T-cell (primary cell): ENCODE results near the gene CTNNA3. TPM values are rescaled to one million over a fixed set of nuclear protein-coding genes. Genes with fewer than 3 reads are reported as not detected.

ENCODE experiments used
- ATAC-seq, 4 experiments: fragments of 200-7000 bp in 3 of 4; fragments of 150-1000 bp in 1 of 4; cut with Tn5 transposase; replicated peaks in 1 of 4; 1 replicate in 3 of 4; 2 replicates in 1 of 4; pipeline ENCODE4 v1.10.0; 2021; ENCODE audit warnings: moderate library complexity in 3 of 4, mild to moderate bottlenecking in 2 of 4, moderate number of reproducible peaks in 1 of 4
- CTCF ChIA-PET, 2 donors: fragments of 300-600 bp; sonication (Branson Sonifier 250); formaldehyde crosslinking; loops; one replicate each; lab custom pipeline; 2022; ENCODE audit warnings: antibody characterized with exemption in 2 of 2; lab: Charles Lee
- POLR2A ChIA-PET, 2 donors: fragments of 300-600 bp; sonication (Branson Sonifier 250); formaldehyde crosslinking; loops; one replicate each; lab custom pipeline; 2022; ENCODE audit warnings: antibody characterized with exemption in 2 of 2; lab: Charles Lee
- DNase-seq, 35 experiments: peaks; one replicate each; pipeline versions ENCODE4 v3.0.0 to v3.0.0-alpha.2; 2013 to 2023
- H3K27ac ChIP-seq: one replicate; pipeline ENCODE4 v1.5.1; 2013; ENCODE audit warnings: low read length
- H3K27me3 ChIP-seq, 2 experiments: replicated peaks in 1 of 2; 1 replicate in 1 of 2; 2 replicates in 1 of 2; pipeline versions ENCODE4 v1.6.1 to v1.7.0; 2013; ENCODE audit warnings: low read length in 1 of 2, mixed read lengths in 1 of 2; ENCODE audit not compliant: control insufficient read depth in 2 of 2, insufficient read depth in 2 of 2; ENCODE audit errors: extremely low read depth in 1 of 2
- H3K36me3 ChIP-seq, 2 donors: 1 replicate in 1 of 2; 2 replicates in 1 of 2; pipeline versions ENCODE4 v1.6.1 to v1.7.0; 2013; ENCODE audit warnings: low read length in 1 of 2; ENCODE audit not compliant: control insufficient read depth in 2 of 2, insufficient read depth in 1 of 2; ENCODE audit errors: extremely low read depth in 1 of 2
- H3K4me1 ChIP-seq, 2 experiments: 1 replicate in 1 of 2; 2 replicates in 1 of 2; pipeline versions ENCODE4 v1.6.1 to v1.7.0; 2013; ENCODE audit warnings: low read length in 2 of 2, mixed read lengths in 1 of 2; ENCODE audit not compliant: insufficient read depth in 2 of 2, control insufficient read depth in 1 of 2; ENCODE audit errors: extremely low read depth in 1 of 2
- H3K4me3 ChIP-seq, 2 donors: 1 replicate in 1 of 2; 2 replicates in 1 of 2; pipeline versions ENCODE4 v1.5.1 to v1.7.0; 2013; ENCODE audit warnings: mild to moderate bottlenecking in 2 of 2, low read length in 1 of 2, moderate library complexity in 1 of 2; ENCODE audit not compliant: control insufficient read depth in 1 of 2; ENCODE audit errors: extremely low read depth in 1 of 2
- H3K9me3 ChIP-seq: 2 replicates; pipeline ENCODE4 v1.7.0; 2013
- H3K27ac Mint-ChIP-seq, 2 donors: one replicate each; pipeline ENCODE4 v1.8.0; 2020 to 2021; ENCODE audit warnings: mild to moderate bottlenecking in 2 of 2, mixed read lengths in 2 of 2
- H3K27me3 Mint-ChIP-seq, 2 donors: one replicate each; pipeline ENCODE4 v1.8.0; 2021 to 2022; ENCODE audit warnings: mixed read lengths in 2 of 2
- H3K36me3 Mint-ChIP-seq: one replicate; pipeline ENCODE4 v1.8.0; 2021; ENCODE audit warnings: mixed read lengths
- H3K4me1 Mint-ChIP-seq, 3 donors: one replicate each; pipeline ENCODE4 v1.8.0; 2020 to 2022; ENCODE audit warnings: mixed read lengths in 3 of 3, mild to moderate bottlenecking in 1 of 3
- H3K4me3 Mint-ChIP-seq, 3 donors: one replicate each; pipeline ENCODE4 v1.8.0; 2020 to 2022; ENCODE audit warnings: mild to moderate bottlenecking in 3 of 3, mixed read lengths in 3 of 3, moderate library complexity in 3 of 3
- H3K9me3 Mint-ChIP-seq, 3 donors: one replicate each; pipeline ENCODE4 v1.8.0; 2020 to 2022; ENCODE audit warnings: mixed read lengths in 3 of 3
- WGBS: methylation state at CpG from one replicate; pipeline ENCODE4 v1.1.5; 2013; ENCODE audit warnings: missing lambda C conversion rate; ENCODE audit not compliant: insufficient coverage; 5-methylcytosine and 5-hydroxymethylcytosine counted together
- total RNA-seq, 35 experiments: library from RNA in 6 of 35; stranded (reverse) in 6 of 35; fragments of 120-200 nt in 1 of 35; gene quantifications; one replicate each; pipeline versions ENCODE4 v1.2.1 to v1.2.4 and lab custom pipeline; 2013 to 2026

CTNNA3 gene
- total RNA-seq, 5 donors from 2014 or later (not counting 1 experiment from before 2014, with no cell fraction given), result 0.88 TPM; not detected in 4

DNA sequence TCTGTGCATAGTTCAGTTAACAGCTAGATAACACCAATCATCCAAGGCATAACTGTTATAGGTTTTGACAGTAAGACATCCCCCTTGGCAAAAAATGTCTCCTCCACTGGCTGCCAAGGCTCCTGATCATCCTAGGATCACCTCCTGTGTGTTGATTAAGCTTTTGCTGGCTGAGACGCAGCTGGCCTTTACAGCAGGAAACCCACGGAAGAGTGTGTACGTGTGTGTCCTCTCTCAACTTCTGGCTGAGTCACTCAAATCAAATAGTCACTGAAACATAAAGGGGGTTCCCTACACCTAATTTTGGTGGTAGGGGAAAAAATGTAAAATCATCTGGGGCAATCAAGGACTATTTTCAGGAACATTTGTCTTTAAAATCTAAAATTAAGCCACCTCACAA lies 208.8 kb downstream of the CTNNA3 start:
- H3K27ac ChIP-seq, result no peak overlapping the region
- H3K36me3 ChIP-seq, result no peaks in the 10 kb centered on the region
- DNase-seq, result no peak
- H3K27me3 ChIP-seq, result peaks cover 0 to 4% of the 10 kb centered on the region in 2 experiments
- Mint-ChIP-seq H3K4me1 (no peaks in the 10 kb centered on the region), H3K4me3 (no peak overlapping the region), H3K36me3 (no peaks in the 10 kb centered on the region), H3K27me3 (peaks cover 1 to 15% of the 10 kb centered on the region in 2 donors), H3K9me3 (peaks cover 0 to 4% (median 0%) of the 10 kb centered on the region in 3 donors), H3K27ac (no peak overlapping the region)
- no peak overlapping the region for H3K4me3 ChIP-seq
- CTCF ChIA-PET, result no interaction called here
- POLR2A ChIA-PET, result no interaction called here
- no peaks in the 10 kb centered on the region for H3K9me3 ChIP-seq
- no peak for ATAC-seq
- H3K4me1 ChIP-seq, result no peaks in the 10 kb centered on the region
- whole genome bisulfite sequencing, result no CpG with 5 or more reads among the region's 3 CpGs

- peaks cover 0 to 5% of the 10 kb centered on the region in 2 experiments for H3K27me3 ChIP-seq
- H3K4me3 ChIP-seq, result no peak overlapping the region
- peaks cover under 1 to 2% of the 10 kb centered on the region in 2 donors for H3K27me3 Mint-ChIP-seq
- H3K36me3 Mint-ChIP-seq, result no peaks in the 10 kb centered on the region
- DNase-seq (no peak), ATAC-seq (no peak)
- peaks cover 12 to 32% (median 23%) of the 10 kb centered on the region in 3 donors for H3K9me3 Mint-ChIP-seq
- H3K27ac Mint-ChIP-seq, result no peak overlapping the region
- CTCF ChIA-PET, result interaction anchor here in 1 of 2 donors (0.6 kb wide), 2 partner anchors 48 to 258 kb away, joined by 3 to 5 read pairs; no protein-coding TSS in a partner anchor
- no peaks in the 10 kb centered on the region for H3K4me1 ChIP-seq
- H3K27ac ChIP-seq, result no peak overlapping the region
- POLR2A ChIA-PET, result no interaction called here
- H3K9me3 ChIP-seq, result peaks cover 4% of the 10 kb centered on the region
- no CpG with 5 or more reads among the region's 1 CpG for WGBS
- no peak overlapping the region for H3K4me3 Mint-ChIP-seq
- no peaks in the 10 kb centered on the region for H3K36me3 ChIP-seq
- H3K4me1 Mint-ChIP-seq, result no peaks in the 10 kb centered on the region
Measured at GRCh38 chr10:67477868-67478267, 218.1 kb downstream of the CTNNA3 start.

DNA sequence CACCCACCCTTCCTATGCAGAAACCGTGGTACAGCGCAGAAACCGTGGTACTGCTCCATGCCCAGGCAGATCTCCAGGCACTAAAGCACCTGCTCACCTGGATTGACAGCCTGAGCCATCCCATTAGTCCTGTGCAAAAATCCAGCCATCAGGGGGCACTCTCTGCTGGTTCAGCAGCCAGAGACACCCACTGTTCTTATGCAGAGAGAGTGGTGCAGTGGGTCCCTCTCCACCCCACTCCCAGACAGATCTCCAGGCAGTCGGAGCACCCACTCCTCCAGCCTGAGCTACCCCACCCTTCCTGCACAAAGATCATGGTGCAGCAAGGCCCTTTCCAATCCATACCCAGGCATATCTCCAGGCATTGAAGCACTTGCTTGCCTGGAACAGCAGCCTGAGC lies 219.8 kb downstream of the CTNNA3 start:
- H3K4me3 ChIP-seq, result no peak overlapping the region
- H3K36me3 ChIP-seq, result no peaks in the 10 kb centered on the region
- peaks cover 12 to 28% (median 23%) of the 10 kb centered on the region in 3 donors for H3K9me3 Mint-ChIP-seq
- DNase-seq, result no peak
- H3K27ac Mint-ChIP-seq, result no peak overlapping the region
- CTCF ChIA-PET, result no interaction called here
- H3K4me1 ChIP-seq, result no peaks in the 10 kb centered on the region
- peaks cover 5 to 6% of the 10 kb centered on the region in 2 donors for H3K27me3 Mint-ChIP-seq
- H3K9me3 ChIP-seq, result peaks cover 4% of the 10 kb centered on the region
- H3K4me3 Mint-ChIP-seq, result no peak overlapping the region
- POLR2A ChIA-PET, result no interaction called here
- no peaks in the 10 kb centered on the region for H3K36me3 Mint-ChIP-seq
- peaks cover 0 to 5% of the 10 kb centered on the region in 2 experiments for H3K27me3 ChIP-seq
- peaks cover 0 to 2% (median 0%) of the 10 kb centered on the region in 3 donors for H3K4me1 Mint-ChIP-seq
- 74% methylated on average over 3 of the region's 4 CpGs for WGBS
- H3K27ac ChIP-seq, result no peak overlapping the region
- ATAC-seq, result no peak

DNA sequence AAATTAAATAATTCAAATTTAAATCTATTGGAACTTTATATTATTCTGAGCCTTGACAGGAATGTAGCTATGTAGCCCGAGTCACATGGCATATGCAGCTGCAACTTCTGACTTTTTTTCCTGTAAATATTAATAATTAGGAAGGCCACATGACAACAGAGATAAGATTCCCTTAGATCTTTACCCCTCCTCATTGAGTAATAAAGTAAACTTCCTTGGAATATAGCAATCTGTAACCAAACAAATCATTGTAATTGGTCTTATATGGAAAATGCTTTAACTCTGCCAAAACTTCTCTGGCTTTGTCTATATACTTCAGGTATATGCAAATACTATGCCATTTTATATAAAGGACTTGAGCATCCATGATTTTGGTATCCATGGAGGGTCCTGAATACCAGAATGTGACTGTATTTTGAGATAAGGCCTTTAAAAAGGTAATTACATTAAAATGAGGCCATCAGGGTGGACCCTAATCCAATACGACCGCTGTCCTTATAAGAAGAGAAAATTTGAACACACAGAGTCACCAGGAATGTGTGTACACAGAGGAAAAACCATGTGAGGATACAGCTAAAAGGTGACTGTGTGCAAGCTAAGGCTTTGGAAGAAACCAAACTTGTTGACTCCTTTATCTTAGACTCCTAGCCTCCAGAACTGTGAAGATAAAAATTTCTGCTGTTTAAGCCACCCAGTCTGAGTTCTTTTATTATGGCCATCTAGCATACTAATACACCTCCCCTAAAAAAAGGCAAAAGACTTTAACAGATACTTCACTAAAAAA lies 222.0 kb downstream of the CTNNA3 start:
- peaks cover 0 to 2% (median 0%) of the 10 kb centered on the region in 3 donors for H3K4me1 Mint-ChIP-seq
- no peaks in the 10 kb centered on the region for H3K36me3 Mint-ChIP-seq
- no peak for DNase-seq

DNA sequence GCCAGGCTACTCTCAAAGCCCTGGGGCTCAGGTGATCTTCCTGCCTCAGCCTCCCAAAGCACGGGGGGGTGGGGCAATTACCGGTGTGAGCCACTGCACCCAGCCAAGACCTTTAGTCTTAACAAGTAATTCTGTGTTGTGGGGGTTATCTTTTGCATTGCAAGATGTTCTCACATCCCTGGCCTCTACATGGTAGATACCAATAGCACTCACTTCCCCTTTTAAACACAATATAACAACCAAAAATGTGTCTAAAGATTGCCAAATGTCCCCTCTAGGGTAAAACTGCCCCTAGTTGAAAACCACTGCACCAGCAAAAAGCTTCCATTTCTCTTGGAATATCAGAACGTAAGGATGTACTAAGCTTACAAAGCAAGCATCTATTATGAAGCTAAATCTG lies 225.0 kb downstream of the CTNNA3 start:
- DNase-seq (no peak), ATAC-seq (no peak)
- ChIA-PET POLR2A (interaction anchor here in 1 of 2 donors (0.7 kb wide), 1 partner anchor 9 kb away, joined by 3 read pairs; no protein-coding TSS in a partner anchor), CTCF (no interaction called here)
- 100% methylated on average over 1 of the region's 3 CpGs for WGBS
- Histone ChIP-seq H3K4me1 (no peaks in the 10 kb centered on the region), H3K27ac (no peak overlapping the region), H3K9me3 (no peaks in the 10 kb centered on the region), H3K27me3 (peaks cover 2 to 3% of the 10 kb centered on the region in 2 experiments), H3K36me3 (no peaks in the 10 kb centered on the region), H3K4me3 (no peak overlapping the region)
- H3K4me1 Mint-ChIP-seq, result peaks cover 0 to 2% (median 0%) of the 10 kb centered on the region in 3 donors
- H3K4me3 Mint-ChIP-seq, result no peak overlapping the region
- H3K9me3 Mint-ChIP-seq, result peaks cover 0 to 4% (median 4%) of the 10 kb centered on the region in 3 donors
- no peaks in the 10 kb centered on the region for H3K36me3 Mint-ChIP-seq
- H3K27me3 Mint-ChIP-seq, result peaks cover 11 to 12% of the 10 kb centered on the region in 2 donors
- H3K27ac Mint-ChIP-seq, result no peak overlapping the region

More for the DNA sequence above, 222.0 kb downstream of the CTNNA3 start:
- WGBS, result no CpG with 5 or more reads among the region's 3 CpGs
- Histone ChIP-seq H3K36me3 (no peaks in the 10 kb centered on the region), H3K27ac (no peak overlapping the region), H3K4me1 (no peaks in the 10 kb centered on the region), H3K4me3 (no peak overlapping the region), H3K9me3 (peaks cover 4% of the 10 kb centered on the region), H3K27me3 (peaks cover 0 to 5% of the 10 kb centered on the region in 2 experiments)
- Mint-ChIP-seq H3K27ac (no peak overlapping the region), H3K9me3 (peaks cover 16 to 21% (median 17%) of the 10 kb centered on the region in 3 donors), H3K4me3 (no peak overlapping the region), H3K27me3 (peaks cover 11 to 12% of the 10 kb centered on the region in 2 donors)
- ChIA-PET CTCF (no interaction called here), POLR2A (no interaction called here)
- no peak for ATAC-seq

GRCh38 chr10:67464278-67464677 lies 231.7 kb downstream of the CTNNA3 start:
- peaks cover 2% of the 10 kb centered on the region in 2 experiments for H3K27me3 ChIP-seq
- H3K4me1 ChIP-seq, result no peaks in the 10 kb centered on the region
- ChIA-PET POLR2A (no interaction called here), CTCF (no interaction called here)
- H3K9me3 ChIP-seq, result no peaks in the 10 kb centered on the region
- DNase-seq (no peak), ATAC-seq (no peak)
- Mint-ChIP-seq H3K4me1 (no peaks in the 10 kb centered on the region), H3K27ac (no peak overlapping the region), H3K36me3 (no peaks in the 10 kb centered on the region), H3K9me3 (no peaks in the 10 kb centered on the region), H3K4me3 (no peak overlapping the region), H3K27me3 (peaks cover 3 to 11% of the 10 kb centered on the region in 2 donors)
- H3K36me3 ChIP-seq, result no peaks in the 10 kb centered on the region
- 100% methylated on average over 2 of the region's 3 CpGs for WGBS
- H3K4me3 ChIP-seq, result no peak overlapping the region
- no peak overlapping the region for H3K27ac ChIP-seq
